HCT116 (cell line): Measurements from ENCODE around the gene PRRT2. TPM values are rescaled to one million over a fixed set of nuclear protein-coding genes. Genes with fewer than 3 reads are reported as not detected.

Experiments
- ATAC-seq: fragments of 200-7000 bp; cut with Tn5 transposase; 2 replicates; pipeline ENCODE4 v1.9.1; 2020; ENCODE audit warnings: mild to moderate bottlenecking, moderate library complexity
- BruUV-seq: library from RNA; stranded (reverse); fragments of 400-500 nt; replicated peaks from 2 replicates; lab custom pipeline; 2021; lab: Mats Ljungman, UMichigan
- CTCF ChIA-PET: fragments of 300-600 bp; sonication (Branson Sonifier 250); formaldehyde crosslinking; loops from one replicate; lab custom pipeline; 2021; ENCODE audit warnings: antibody characterized with exemption; lab: Charles Lee
- POLR2A ChIA-PET: fragments of 300-600, 350-600 bp; sonication (Branson Sonifier 250); formaldehyde crosslinking; loops from one replicate; lab custom pipeline; 2021; ENCODE audit warnings: antibody characterized with exemption; lab: Charles Lee
- RAD21 ChIA-PET, 2 experiments: fragments of 300-600 bp; sonication (Branson Sonifier 250); formaldehyde crosslinking; loops; one replicate each; lab custom pipeline; 2023; ENCODE audit warnings: low total read pairs in 2 of 2; ENCODE audit not compliant: uncharacterized antibody in 2 of 2, unreplicated experiment in 2 of 2, low non-redundant PET in 1 of 2; lab: Charles Lee
- DNase-seq: peaks from one replicate; pipeline ENCODE4 v3.0.0-alpha.2; 2010; ENCODE audit warnings: low read depth, low spot score
- H2AFZ ChIP-seq: fragments of 200-600 bp; shearing (Covaris generic), sonication (generic); 2 replicates; pipeline ENCODE4 v1.6.1; 2017; ENCODE audit warnings: low read depth, mixed run types, mixed read lengths, antibody characterized with exemption, low read length; ENCODE audit not compliant: poor library complexity, severe bottlenecking
- H3K27ac ChIP-seq: 2 replicates; pipeline ENCODE4 v1.5.1; 2012; ENCODE audit warnings: low read depth, low read length
- H3K27me3 ChIP-seq: fragments of 200-600 bp; sonication (generic); 2 replicates; pipeline ENCODE4 v1.6.1; 2016; ENCODE audit warnings: mixed run types, low read length, mixed read lengths; ENCODE audit not compliant: insufficient read depth
- H3K36me3 ChIP-seq, 2 experiments: fragments of 200-500 bp in 1 of 2; fragments of 200-600 bp in 1 of 2; sonication (Bioruptor generic) in 1 of 2; sonication (generic) in 1 of 2; 2 replicates each; pipeline versions ENCODE4 v1.5.1 to v1.6.1; 2014 to 2016; ENCODE audit warnings: low read length in 2 of 2, inconsistent platforms in 1 of 2, mixed read lengths in 1 of 2, mixed run types in 1 of 2; ENCODE audit not compliant: insufficient read depth in 2 of 2, control insufficient read depth in 1 of 2
- H3K4me1 ChIP-seq, 2 experiments: fragments of 200-600 bp in 1 of 2; sonication (generic) in 1 of 2; 2 replicates each; pipeline versions ENCODE4 v1.5.1 to v1.6.1; 2012 to 2017; ENCODE audit warnings: low read length in 2 of 2, inconsistent platforms in 1 of 2, mild to moderate bottlenecking in 1 of 2, mixed read lengths in 1 of 2, mixed run types in 1 of 2, moderate library complexity in 1 of 2; ENCODE audit not compliant: insufficient read depth in 2 of 2, control insufficient read depth in 1 of 2
- H3K4me2 ChIP-seq: fragments of 200-600 bp; sonication (generic); 2 replicates; pipeline ENCODE4 v1.6.1; 2017; ENCODE audit warnings: mixed run types, low read length, mixed read lengths
- H3K4me3 ChIP-seq, 2 experiments: fragments of 200-600 bp in 1 of 2; sonication (generic) in 1 of 2; replicated peaks in 1 of 2; 2 replicates each; pipeline ENCODE4 v1.5.1; 2011 to 2016; ENCODE audit warnings: low read length in 2 of 2, control low read depth in 1 of 2, low read depth in 1 of 2, mild to moderate bottlenecking in 1 of 2, mixed read lengths in 1 of 2, mixed run types in 1 of 2
- H3K79me2 ChIP-seq: fragments of 200-600 bp; sonication (generic); 2 replicates; pipeline ENCODE4 v1.6.1; 2017; ENCODE audit warnings: mild to moderate bottlenecking, mixed run types, low read length, moderate library complexity, mixed read lengths; ENCODE audit not compliant: insufficient read depth
- H3K9ac ChIP-seq: fragments of 200-600 bp; sonication (generic); 2 replicates; pipeline ENCODE4 v1.6.1; 2016; ENCODE audit warnings: low read length, mixed read lengths
- H3K9me2 ChIP-seq: fragments of 200-600 bp; sonication (generic), shearing (Covaris generic); 2 replicates; pipeline ENCODE4 v1.6.1; 2017; ENCODE audit warnings: mixed run types, mild to moderate bottlenecking, moderate library complexity; ENCODE audit not compliant: insufficient read depth
- H3K9me3 ChIP-seq, 2 experiments: fragments of 200-500 bp in 1 of 2; fragments of 200-600 bp in 1 of 2; sonication (Bioruptor generic) in 1 of 2; sonication (generic) in 1 of 2; 2 replicates each; pipeline ENCODE4 v1.6.1; 2014 to 2017; ENCODE audit warnings: low read length in 2 of 2, mixed read lengths in 2 of 2, inconsistent platforms in 1 of 2, low read depth in 1 of 2, mild to moderate bottlenecking in 1 of 2, mixed run types in 1 of 2, moderate library complexity in 1 of 2; ENCODE audit not compliant: control insufficient read depth in 1 of 2, insufficient read depth in 1 of 2
- H4K20me1 ChIP-seq: fragments of 200-600 bp; sonication (generic), shearing (Covaris generic); 2 replicates; pipeline ENCODE4 v1.6.1; 2017; ENCODE audit warnings: mixed run types, mild to moderate bottlenecking, moderate library complexity; ENCODE audit not compliant: insufficient read depth
- CEBPB ChIP-seq: IDR thresholded peaks from 2 replicates; pipeline ENCODE4 v1.6.1; 2012; ENCODE audit warnings: low read depth
- ELF1 ChIP-seq: IDR thresholded peaks from 2 replicates; pipeline ENCODE4 v1.6.1; 2012; ENCODE audit warnings: low read depth, borderline replicate concordance
- EZH2phosphoT487 ChIP-seq: fragments of 200-600 bp; IDR thresholded peaks from 2 replicates; pipeline ENCODE4 v1.6.1; 2018; ENCODE audit warnings: antibody characterized with exemption, borderline replicate concordance
- FOSL1 ChIP-seq: IDR thresholded peaks from 2 replicates; pipeline ENCODE4 v1.6.1; 2012; ENCODE audit warnings: low read depth
- MAX ChIP-seq: IDR thresholded peaks from 2 replicates; pipeline ENCODE4 v1.6.1; 2012
- POLR2A ChIP-seq: IDR thresholded peaks from 2 replicates; pipeline ENCODE4 v1.7.0; 2011; ENCODE audit warnings: borderline replicate concordance; ENCODE audit not compliant: insufficient read depth, insufficient read length; ENCODE audit errors: extremely low read depth
- SIN3A ChIP-seq: IDR thresholded peaks from 2 replicates; pipeline ENCODE4 v1.6.1; 2012; ENCODE audit warnings: low read depth
- SP1 ChIP-seq: IDR thresholded peaks from 2 replicates; pipeline ENCODE4 v1.6.1; 2012; ENCODE audit warnings: low read depth
- SRF ChIP-seq: IDR thresholded peaks from 2 replicates; pipeline ENCODE4 v1.6.1; 2012; ENCODE audit warnings: low read depth
- TCF7L2 ChIP-seq: IDR thresholded peaks from 2 replicates; pipeline ENCODE4 v1.7.0; 2011; ENCODE audit warnings: borderline replicate concordance, inconsistent platforms; ENCODE audit not compliant: insufficient read depth, insufficient read length; ENCODE audit errors: extremely low read depth
- YY1 ChIP-seq: IDR thresholded peaks from 2 replicates; pipeline ENCODE4 v1.6.1; 2011; ENCODE audit warnings: low read length, low read depth, moderate library complexity, mild to moderate bottlenecking; ENCODE audit not compliant: insufficient replicate concordance; ENCODE audit errors: extremely low read depth
- ZFX ChIP-seq: fragments of 450-650 bp; IDR thresholded peaks from 2 replicates; pipeline ENCODE4 v1.6.1; 2017
- ZNF274 ChIP-seq: fragments of 200-500 bp; sonication (Bioruptor generic); IDR thresholded peaks from 2 replicates; pipeline ENCODE4 v1.6.1; 2014; ENCODE audit warnings: mild to moderate bottlenecking, low read depth, low read length, inconsistent platforms
- intact Hi-C: fragments of 100-400 bp; cut with micrococcal nuclease; formaldehyde crosslinking; loops from 2 replicates; pipeline ENCODE4 v1.10.0; 2022
- total RNA-seq: library from RNA; stranded (reverse); gene quantifications from one replicate; pipeline ENCODE4 v1.2.1, GENCODE V29; 2021; ENCODE audit not compliant: unreplicated experiment
- TF ChIP-seq, protein P1 (sequence below), 3 experiments: fragments of 200-600 bp in 1 of 3; sonication (generic) in 1 of 3; IDR thresholded peaks in 2 of 3; conservative IDR thresholded peaks in 1 of 3; 2 replicates each; pipeline ENCODE4 v1.5.1; 2012 to 2017; ENCODE audit warnings: low read depth in 2 of 3, low read length in 2 of 3, antibody characterized with exemption in 1 of 3, borderline replicate concordance in 1 of 3, control low read depth in 1 of 3, mild to moderate bottlenecking in 1 of 3, mixed read lengths in 1 of 3, mixed run types in 1 of 3, moderate library complexity in 1 of 3; ENCODE audit not compliant: insufficient read depth in 1 of 3
- TF ChIP-seq, protein P2 (sequence below): IDR thresholded peaks from 2 replicates; pipeline ENCODE4 v1.6.1; 2012

PRRT2 gene
- total RNA-seq, 1 experiment from 2014 or later, result 4.0 TPM

DNA sequence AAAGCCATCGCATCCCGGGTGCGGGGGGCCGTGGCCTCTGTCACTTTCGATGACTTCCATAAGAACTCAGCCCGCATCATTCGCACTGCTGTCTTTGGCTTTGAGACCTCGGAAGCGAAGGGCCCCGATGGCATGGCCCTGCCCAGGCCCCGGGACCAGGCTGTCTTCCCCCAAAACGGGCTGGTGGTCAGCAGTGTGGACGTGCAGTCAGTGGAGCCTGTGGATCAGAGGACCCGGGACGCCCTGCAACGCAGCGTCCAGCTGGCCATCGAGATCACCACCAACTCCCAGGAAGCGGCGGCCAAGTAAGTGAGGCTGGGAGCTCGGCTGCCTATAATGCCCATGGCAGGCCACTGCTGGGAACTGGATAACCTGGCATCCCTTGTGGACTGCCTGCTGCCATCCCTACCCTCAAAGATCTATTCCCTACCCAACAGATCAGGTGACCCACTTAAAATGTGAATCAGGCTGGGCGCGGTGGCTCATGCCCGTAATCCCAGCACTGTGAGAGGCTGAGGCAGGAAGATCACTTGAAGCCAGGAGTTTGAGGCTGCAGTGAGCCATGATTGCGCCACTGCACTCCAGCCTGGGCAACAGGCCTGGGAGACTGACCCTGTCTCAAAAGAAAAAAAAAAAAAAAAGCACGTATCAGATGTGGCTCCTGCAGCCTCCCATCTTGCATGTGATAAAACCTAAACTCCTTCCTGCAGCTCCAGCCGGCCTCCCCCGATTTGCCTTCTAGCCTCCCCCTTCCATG is 32.8 kb downstream of the PRRT2 start:
- Histone ChIP-seq H3K4me1 (peaks cover 0 to 5% of the 10 kb centered on the region in 2 experiments; a peak in 2 of 4 replicates), H3K36me3 (peaks cover 0 to 2% of the 10 kb centered on the region in 2 experiments; a peak in 2 of 4 replicates), H3K27me3 (no peaks in the 10 kb centered on the region), H2AFZ (no peak overlapping the region), H4K20me1 (no peaks in the 10 kb centered on the region), H3K27ac (no peak overlapping the region), H3K4me2 (no peak overlapping the region), H3K4me3 (no peak overlapping the region), H3K9ac (no peak overlapping the region), H3K9me2 (no peaks in the 10 kb centered on the region), H3K9me3 (no peaks in the 10 kb centered on the region), H3K79me2 (no peaks in the 10 kb centered on the region)
- ChIA-PET RAD21 (no interaction called here), POLR2A (no interaction called here), CTCF (no interaction called here)
- no TSS peak for BruUV-seq
- ATAC-seq (no peak), DNase-seq (no peak)
- intact Hi-C loops, result no loop called here
- no peak for TF ChIP-seq SRF
- TF ChIP-seq FOSL1, result no peak
- TF ChIP-seq, protein P1, sequence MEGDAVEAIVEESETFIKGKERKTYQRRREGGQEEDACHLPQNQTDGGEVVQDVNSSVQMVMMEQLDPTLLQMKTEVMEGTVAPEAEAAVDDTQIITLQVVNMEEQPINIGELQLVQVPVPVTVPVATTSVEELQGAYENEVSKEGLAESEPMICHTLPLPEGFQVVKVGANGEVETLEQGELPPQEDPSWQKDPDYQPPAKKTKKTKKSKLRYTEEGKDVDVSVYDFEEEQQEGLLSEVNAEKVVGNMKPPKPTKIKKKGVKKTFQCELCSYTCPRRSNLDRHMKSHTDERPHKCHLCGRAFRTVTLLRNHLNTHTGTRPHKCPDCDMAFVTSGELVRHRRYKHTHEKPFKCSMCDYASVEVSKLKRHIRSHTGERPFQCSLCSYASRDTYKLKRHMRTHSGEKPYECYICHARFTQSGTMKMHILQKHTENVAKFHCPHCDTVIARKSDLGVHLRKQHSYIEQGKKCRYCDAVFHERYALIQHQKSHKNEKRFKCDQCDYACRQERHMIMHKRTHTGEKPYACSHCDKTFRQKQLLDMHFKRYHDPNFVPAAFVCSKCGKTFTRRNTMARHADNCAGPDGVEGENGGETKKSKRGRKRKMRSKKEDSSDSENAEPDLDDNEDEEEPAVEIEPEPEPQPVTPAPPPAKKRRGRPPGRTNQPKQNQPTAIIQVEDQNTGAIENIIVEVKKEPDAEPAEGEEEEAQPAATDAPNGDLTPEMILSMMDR (IDR thresholded peaks at IDR 0.05 in 2 of 3, conservative IDR thresholded peaks at IDR 0.05 in 1 of 3; ENCODE audit: borderline replicate concordance in 1 of 3, insufficient read depth in 1 of 3, low read depth in 2 of 3, low read length in 2 of 3), result no peak
- no peak for TF ChIP-seq CEBPB
- TF ChIP-seq EZH2phosphoT487, result no peak

DNA sequence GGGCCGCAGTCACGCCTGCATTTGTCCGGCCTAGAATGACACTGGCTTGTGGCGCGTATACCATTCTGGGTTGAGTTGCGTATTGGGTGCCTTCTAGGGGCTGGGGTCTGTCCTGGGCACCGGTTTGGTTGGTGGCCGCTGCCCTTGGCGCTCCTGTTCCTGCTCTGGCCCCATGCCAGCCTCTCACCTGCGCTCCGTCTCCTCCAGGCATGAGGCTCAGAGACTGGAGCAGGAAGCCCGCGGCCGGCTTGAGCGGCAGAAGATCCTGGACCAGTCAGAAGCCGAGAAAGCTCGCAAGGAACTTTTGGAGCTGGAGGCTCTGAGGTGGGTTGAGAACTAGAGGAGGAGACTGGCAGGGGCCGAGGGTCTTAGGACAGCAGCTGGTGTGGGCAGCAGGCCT is 33.7 kb downstream of the PRRT2 start:
- Histone ChIP-seq H3K36me3 (peaks cover 0 to 2% of the 10 kb centered on the region in 2 experiments; a peak in 2 of 4 replicates), H3K27me3 (no peaks in the 10 kb centered on the region), H3K9me2 (no peaks in the 10 kb centered on the region), H3K4me1 (peaks cover 0 to 5% of the 10 kb centered on the region in 2 experiments; a peak in 2 of 4 replicates), H3K4me3 (no peak overlapping the region), H3K9ac (no peak overlapping the region), H3K4me2 (no peak overlapping the region), H3K9me3 (no peaks in the 10 kb centered on the region), H2AFZ (no peak overlapping the region), H4K20me1 (no peaks in the 10 kb centered on the region), H3K79me2 (no peaks in the 10 kb centered on the region), H3K27ac (no peak overlapping the region)
- no TSS peak for BruUV-seq
- ChIA-PET CTCF (no interaction called here), RAD21 (no interaction called here), POLR2A (no interaction called here)
- DNase-seq (no peak), ATAC-seq (no peak)
- intact Hi-C loops, result no loop called here
- no peak for TF ChIP-seq ZFX
- no peak for TF ChIP-seq POLR2A
- no peak for TF ChIP-seq YY1
- no peak for TF ChIP-seq ELF1
- TF ChIP-seq SRF, result no peak
- no peak for TF ChIP-seq SP1
- TF ChIP-seq EZH2phosphoT487, result no peak
- TF ChIP-seq, protein P2, sequence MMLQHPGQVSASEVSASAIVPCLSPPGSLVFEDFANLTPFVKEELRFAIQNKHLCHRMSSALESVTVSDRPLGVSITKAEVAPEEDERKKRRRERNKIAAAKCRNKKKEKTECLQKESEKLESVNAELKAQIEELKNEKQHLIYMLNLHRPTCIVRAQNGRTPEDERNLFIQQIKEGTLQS, result no peak
- no peak for TF ChIP-seq FOSL1
- no peak for TF ChIP-seq TCF7L2
- TF ChIP-seq ZNF274, result no peak
- TF ChIP-seq SIN3A, result no peak
- TF ChIP-seq CEBPB, result no peak
- TF ChIP-seq MAX, result no peak
